Upper lobe of left lung (tissue), 6 donors: ENCODE results near the gene OTUD5. TPM values are rescaled to one million over a fixed set of nuclear protein-coding genes. Genes with fewer than 3 reads are reported as not detected.
A peak's percentile ranks its signal among the peaks of the same experiment; 100 is the strongest.

Experiments
- ATAC-seq, 2 donors: fragments of 200-7000 bp; cut with Tn5 transposase; one replicate each; pipeline ENCODE4 v1.9.1; 2022; ENCODE audit warnings: mild to moderate bottlenecking in 2 of 2, moderate library complexity in 2 of 2; ENCODE audit not compliant: low FRiP score in 2 of 2
- DNase-seq, 2 donors: peaks; one replicate each; pipeline ENCODE4 v3.0.0-alpha.2; 2019 to 2020
- H3K27ac ChIP-seq, 4 donors: fragments of 200-600 bp; sonication (generic); one replicate each; pipeline ENCODE4 v1.5.1; 2016 to 2019
- H3K27me3 ChIP-seq, 4 donors: fragments of 200-600 bp; sonication (generic); one replicate each; pipeline ENCODE4 v1.5.1; 2017 to 2019
- H3K36me3 ChIP-seq, 4 donors: fragments of 200-600 bp; sonication (generic); one replicate each; pipeline ENCODE4 v1.5.1; 2016 to 2019
- H3K4me1 ChIP-seq, 4 donors: fragments of 200-600 bp; sonication (generic); one replicate each; pipeline ENCODE4 v1.5.1; 2018 to 2019
- H3K4me3 ChIP-seq, 4 donors: fragments of 200-600 bp; sonication (generic); one replicate each; pipeline ENCODE4 v1.5.1; 2017 to 2019; ENCODE audit warnings: mild to moderate bottlenecking in 2 of 4, moderate library complexity in 1 of 4
- H3K9me3 ChIP-seq, 4 donors: fragments of 200-600 bp; sonication (generic); one replicate each; pipeline ENCODE4 v1.5.1; 2018 to 2019
- CTCF ChIP-seq, 6 experiments: fragments of 450-650 bp in 4 of 6; fragments of 200-600 bp in 2 of 6; sonication (generic) in 2 of 6; IDR thresholded peaks; one replicate each; pipeline ENCODE4 v1.5.1; 2016 to 2019; ENCODE audit warnings: antibody characterized with exemption in 6 of 6
- EP300 ChIP-seq, 4 donors: sonication (generic); formaldehyde crosslinking; IDR thresholded peaks; one replicate each; pipeline ENCODE4 v1.5.1; 2017; ENCODE audit warnings: antibody characterized with exemption in 4 of 4, control low read depth in 2 of 4
- POLR2A ChIP-seq, 4 donors: fragments of 450-650 bp; IDR thresholded peaks; one replicate each; pipeline ENCODE4 v1.5.1; 2016 to 2017; ENCODE audit warnings: antibody characterized with exemption in 4 of 4, mild to moderate bottlenecking in 2 of 4
- POLR2AphosphoS5 ChIP-seq, 2 donors: sonication (generic); formaldehyde crosslinking; IDR thresholded peaks; one replicate each; pipeline ENCODE4 v1.5.1; 2017; ENCODE audit warnings: antibody characterized with exemption in 2 of 2
- WGBS, 2 donors: methylation state at CpG; one replicate each; pipeline ENCODE4 v1.1.5; 2017 to 2018; 5-methylcytosine and 5-hydroxymethylcytosine counted together
- total RNA-seq, 6 donors: library from RNA; depleted of rRNA in 4 of 6; stranded (reverse); fragments of >200 nt in 4 of 6; gene quantifications; one replicate each; pipeline versions ENCODE4 v1.1.0 to v1.2.1, GENCODE V29; 2016 to 2021
- donor health status: DM: no; HTN: no; CAD: no; lungs with moderate emphysema.
- donor health status: DM: no; HTN: yes; CAD: no; lungs with severe emphysema.

OTUD5 gene
- total RNA-seq, 6 donors from 2014 or later: 40.1 to 101 (median 49.6) TPM

- peaks cover 0 to 12% (median 7%) of the 10 kb centered on the region in 4 donors for H3K4me1 ChIP-seq
- no peak overlapping the region for H3K4me3 ChIP-seq
- no peak for DNase-seq
- 69 to 93% methylated on average over 2 to 3 of the region's 3 CpGs for WGBS, 2 donors
- no peaks in the 10 kb centered on the region for H3K9me3 ChIP-seq
- TF ChIP-seq CTCF (IDR thresholded peaks at IDR 0.05): no peak
- TF ChIP-seq POLR2A (IDR thresholded peaks at IDR 0.05): no peak
- no peak for TF ChIP-seq EP300 (IDR thresholded peaks at IDR 0.05)
- no peak for TF ChIP-seq POLR2AphosphoS5 (IDR thresholded peaks at IDR 0.05)
- no peak overlapping the region for H3K27ac ChIP-seq
- ATAC-seq: no peak
- peaks cover 0 to 45% (median 14%) of the 10 kb centered on the region in 4 donors for H3K36me3 ChIP-seq
- H3K27me3 ChIP-seq: no peaks in the 10 kb centered on the region
Observed at GRCh38 chrX:48974033-48974432, 16.6 kb upstream of the OTUD5 start.

GRCh38 chrX:48972220-48973164, 15.1 kb upstream of the OTUD5 start:
- DNase-seq (peak in 1 of 2 donors; percentile 42), ATAC-seq (peak; percentile 66 to 78)
- Histone ChIP-seq H3K9me3 (no peaks in the 10 kb centered on the region), H3K27ac (peak overlapping the region in 2 of 4 donors; percentile 53 to 67), H3K27me3 (no peaks in the 10 kb centered on the region), H3K36me3 (peaks cover 0 to 34% (median 9%) of the 10 kb centered on the region in 4 donors), H3K4me3 (peak overlapping the region in 3 of 4 donors; percentile 23 to 38 (median 34)), H3K4me1 (peaks cover 0 to 12% (median 7%) of the 10 kb centered on the region in 4 donors)
- TF ChIP-seq CTCF (IDR thresholded peaks at IDR 0.05) (peak in 5 of 6 experiments; percentile 23 to 40 (median 35)), POLR2A (IDR thresholded peaks at IDR 0.05) (no peak), POLR2AphosphoS5 (IDR thresholded peaks at IDR 0.05) (no peak), EP300 (IDR thresholded peaks at IDR 0.05) (no peak)
- 54 to 56% methylated on average over 4 to 13 of the region's 13 CpGs for WGBS, 2 donors

- TF ChIP-seq POLR2AphosphoS5 (IDR thresholded peaks at IDR 0.05): no peak
- no peak for TF ChIP-seq EP300 (IDR thresholded peaks at IDR 0.05)
- no peak for TF ChIP-seq CTCF (IDR thresholded peaks at IDR 0.05)
- TF ChIP-seq POLR2A (IDR thresholded peaks at IDR 0.05): no peak
- Histone ChIP-seq H3K36me3 (peaks cover 0 to 27% (median 9%) of the 10 kb centered on the region in 4 donors), H3K27ac (peak within 1 kb of the TSS in 2 of 4 donors; percentile 53 to 67), H3K9me3 (no peaks in the 10 kb centered on the region), H3K27me3 (no peaks in the 10 kb centered on the region), H3K4me1 (peaks cover 0 to 12% (median 7%) of the 10 kb centered on the region in 4 donors), H3K4me3 (peak within 1 kb of the TSS in 3 of 4 donors; percentile 23 to 38 (median 34))
- DNase-seq: no peak
- ATAC-seq: peak; percentile 15 to 67
- WGBS, 2 donors: 1 to 22% methylated on average over 7 to 26 of the region's 28 CpGs
Observed at GRCh38 chrX:48971249-48972219, 14.1 kb upstream of the OTUD5 start, which contains the start of gene KCND1. TSS of gene KCND1 (minus strand) at chrX:48971844. CDS start at chrX:48970271, 1,573 bp downstream.

GRCh38 chrX:48969471-48969870, 12.1 kb upstream of the OTUD5 start:
- TF ChIP-seq EP300 (IDR thresholded peaks at IDR 0.05) (no peak), POLR2A (IDR thresholded peaks at IDR 0.05) (no peak), CTCF (IDR thresholded peaks at IDR 0.05) (no peak), POLR2AphosphoS5 (IDR thresholded peaks at IDR 0.05) (no peak)
- no peak for DNase-seq
- H3K9me3 ChIP-seq: no peaks in the 10 kb centered on the region
- peaks cover 0 to 7% (median 0%) of the 10 kb centered on the region in 4 donors for H3K36me3 ChIP-seq
- WGBS, 2 donors: 93% methylated on average over 15 to 28 of the region's 28 CpGs
- no peak overlapping the region for H3K27ac ChIP-seq
- no peak overlapping the region for H3K4me3 ChIP-seq
- ATAC-seq: no peak
- no peaks in the 10 kb centered on the region for H3K27me3 ChIP-seq
- peaks cover 0 to 12% (median 7%) of the 10 kb centered on the region in 4 donors for H3K4me1 ChIP-seq
